Measurements from ENCODE around the gene CHST8.

CHST8 gene

DNA sequence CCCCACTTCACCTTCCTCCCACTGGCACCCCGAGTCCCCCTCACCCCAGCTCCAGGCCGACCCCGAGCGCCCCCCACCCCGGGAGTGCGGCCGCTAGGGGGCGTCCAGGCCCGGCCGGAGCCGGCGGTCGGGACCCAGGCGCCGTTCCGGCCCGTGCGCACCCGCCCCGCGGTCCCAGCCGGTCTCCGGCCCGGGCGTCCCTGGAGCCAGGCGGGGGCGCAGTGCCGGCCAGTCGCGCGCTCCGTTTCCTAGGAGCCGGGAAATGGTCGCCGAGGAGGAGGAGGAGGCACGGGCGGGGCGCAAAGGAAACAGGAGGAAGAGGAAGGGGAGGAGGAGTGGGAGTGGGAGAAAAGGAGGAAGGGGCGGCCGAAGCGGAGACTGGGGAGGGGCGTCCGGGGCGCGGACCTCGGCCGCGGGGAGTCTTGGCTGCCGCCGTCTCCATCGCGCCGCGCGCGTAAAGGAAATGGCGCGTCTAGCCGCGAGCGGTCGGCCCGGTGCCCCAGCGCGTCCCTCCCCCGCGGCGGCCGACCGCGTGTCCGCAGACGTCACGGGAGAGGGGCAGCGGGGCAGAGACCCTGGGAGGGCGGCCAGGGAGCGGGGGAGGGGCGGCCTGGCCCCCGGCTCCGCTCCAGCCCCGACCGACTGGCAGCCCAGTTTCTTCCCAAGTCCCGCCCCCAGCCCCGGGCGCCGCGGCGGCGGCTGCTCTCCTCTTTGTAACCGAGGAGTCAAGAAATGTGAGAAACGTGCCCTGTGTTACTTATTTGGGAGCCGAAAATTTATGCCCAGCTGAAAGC lies 173.8 kb downstream of the CHST8 start:
- no peak for DNase-seq (ENCODE audit: low read depth)

DNA sequence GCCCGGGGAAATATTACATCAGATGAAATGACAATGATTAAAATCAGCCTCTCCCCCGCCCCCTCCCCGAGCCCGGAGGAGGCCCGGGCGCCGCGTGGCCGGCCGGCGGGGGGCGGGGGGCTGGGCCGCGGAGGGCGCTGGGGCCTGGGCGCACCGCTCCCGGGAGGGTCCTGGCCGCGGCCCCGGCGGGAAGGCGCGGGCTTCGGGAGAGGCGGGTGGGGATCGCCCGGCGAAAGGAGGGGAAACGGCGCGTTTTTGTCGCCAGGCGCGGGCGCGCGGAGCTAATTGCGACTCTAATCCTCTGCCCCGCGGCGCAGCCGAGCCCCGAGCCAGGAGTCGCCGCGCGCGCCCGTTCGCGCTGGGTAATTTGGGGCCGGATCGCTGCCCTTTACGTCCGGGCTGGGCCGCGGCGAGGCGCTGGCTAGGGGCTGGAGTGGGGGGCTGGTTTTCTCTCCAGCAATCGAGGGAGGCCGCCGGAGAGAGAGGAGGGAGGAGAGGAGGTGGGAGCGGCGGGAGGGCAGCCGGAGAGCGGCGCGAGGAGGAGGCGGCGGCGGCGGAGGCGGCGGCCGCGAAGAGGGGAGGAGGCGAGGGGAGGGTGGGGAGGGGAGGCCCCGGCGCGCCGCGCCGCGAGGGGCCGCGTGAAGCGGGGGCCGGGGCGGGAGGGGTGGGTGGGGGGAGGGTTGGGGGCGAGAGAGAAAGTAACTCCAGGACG lies 174.6 kb downstream of the CHST8 start, which contains the start of gene KCTD15:
Gene KCTD15 (plus strand): TSS at position 707 of the 712 bp plus-strand sequence. CDS start 3,585 bp downstream, outside the sequence.
- DNase-seq (ENCODE audit: low read depth), result no peak

DNA sequence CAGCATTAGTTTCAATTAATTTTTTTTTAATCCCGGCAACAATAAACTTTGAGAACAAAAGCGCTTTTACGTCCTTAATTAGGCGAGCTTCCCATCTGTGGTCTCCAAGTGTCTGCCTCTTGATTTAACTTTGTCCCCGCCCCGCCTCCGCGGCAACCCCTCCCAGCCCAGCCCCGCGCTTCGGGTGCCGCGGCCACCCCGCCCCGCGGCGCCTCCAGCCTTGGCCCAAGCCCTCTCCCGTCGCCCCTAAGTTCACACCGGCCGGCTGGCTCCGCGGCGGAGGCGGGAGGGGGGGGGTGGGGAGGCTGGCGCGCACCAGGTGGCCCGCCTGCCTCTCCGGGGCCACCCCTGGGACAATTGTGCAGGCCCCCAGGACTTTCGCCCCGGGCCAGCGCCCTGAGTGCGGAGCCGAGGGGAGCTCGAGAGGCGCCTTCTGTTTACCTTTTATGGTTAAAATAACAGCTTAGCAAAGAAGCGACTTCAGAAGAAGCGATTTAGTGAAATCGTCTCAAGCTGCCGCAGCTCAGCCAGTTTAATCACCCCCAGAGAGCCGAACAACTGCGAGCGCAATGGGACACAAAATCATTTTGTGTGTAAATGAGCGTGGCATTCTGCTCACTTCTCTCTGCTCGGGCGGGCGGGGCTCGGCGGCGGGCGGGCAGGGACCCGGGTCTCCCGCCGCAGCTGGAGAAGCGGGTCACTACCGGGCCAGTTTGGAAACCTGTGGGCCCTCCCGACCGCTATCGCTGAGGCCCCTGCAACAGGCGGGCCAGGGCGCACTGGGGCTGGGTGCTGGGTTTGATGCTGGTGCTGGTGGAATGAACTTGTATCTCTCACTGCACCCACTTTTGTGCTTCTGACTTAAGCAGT lies 176.3 kb downstream of the CHST8 start:
- DNase-seq (ENCODE audit: low read depth), result no peak

DNA sequence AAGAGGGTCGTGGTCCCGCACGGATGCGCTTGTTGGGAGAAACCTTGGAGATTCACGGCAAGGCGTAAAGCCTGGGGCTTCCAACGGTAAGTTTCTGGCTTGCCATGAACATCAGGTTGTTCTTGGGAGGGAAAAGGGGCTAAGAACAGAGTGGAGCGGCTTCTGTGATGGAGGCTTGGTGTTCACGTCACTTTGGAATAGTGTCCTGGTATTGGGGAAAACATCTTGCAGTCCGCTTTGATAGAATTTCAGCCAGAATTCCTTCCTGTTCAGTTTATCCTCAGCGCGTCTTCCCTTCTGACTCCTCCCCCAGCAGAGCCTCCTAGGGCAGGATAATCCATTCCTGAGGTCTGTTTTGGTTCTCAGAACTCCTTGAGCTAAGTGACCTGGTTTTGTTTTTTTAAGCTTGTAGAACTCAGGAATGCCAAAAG lies 176.9 kb downstream of the CHST8 start:
- DNase-seq (ENCODE audit: low read depth), result no peak

DNA sequence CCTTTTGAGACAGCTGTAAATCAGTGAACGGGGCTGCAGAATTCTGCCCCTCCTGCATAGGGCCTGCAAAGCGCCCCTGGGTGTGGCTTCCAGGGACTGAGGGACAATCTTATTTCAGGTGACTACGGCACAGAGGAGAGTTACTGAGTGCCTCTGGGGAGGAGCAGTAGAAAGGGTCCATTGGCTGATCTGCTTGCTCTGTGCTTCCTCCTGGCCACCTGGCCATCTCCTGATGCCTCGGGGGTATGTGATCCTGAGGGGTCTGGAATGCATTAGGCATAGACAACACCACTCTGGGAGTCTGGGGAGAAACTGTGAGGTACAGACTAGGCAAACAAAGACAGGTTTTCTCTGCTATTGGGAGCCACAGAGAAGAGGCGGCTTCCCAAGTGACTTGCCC lies 177.7 kb downstream of the CHST8 start:
- no peak for DNase-seq (ENCODE audit: low read depth)

DNA sequence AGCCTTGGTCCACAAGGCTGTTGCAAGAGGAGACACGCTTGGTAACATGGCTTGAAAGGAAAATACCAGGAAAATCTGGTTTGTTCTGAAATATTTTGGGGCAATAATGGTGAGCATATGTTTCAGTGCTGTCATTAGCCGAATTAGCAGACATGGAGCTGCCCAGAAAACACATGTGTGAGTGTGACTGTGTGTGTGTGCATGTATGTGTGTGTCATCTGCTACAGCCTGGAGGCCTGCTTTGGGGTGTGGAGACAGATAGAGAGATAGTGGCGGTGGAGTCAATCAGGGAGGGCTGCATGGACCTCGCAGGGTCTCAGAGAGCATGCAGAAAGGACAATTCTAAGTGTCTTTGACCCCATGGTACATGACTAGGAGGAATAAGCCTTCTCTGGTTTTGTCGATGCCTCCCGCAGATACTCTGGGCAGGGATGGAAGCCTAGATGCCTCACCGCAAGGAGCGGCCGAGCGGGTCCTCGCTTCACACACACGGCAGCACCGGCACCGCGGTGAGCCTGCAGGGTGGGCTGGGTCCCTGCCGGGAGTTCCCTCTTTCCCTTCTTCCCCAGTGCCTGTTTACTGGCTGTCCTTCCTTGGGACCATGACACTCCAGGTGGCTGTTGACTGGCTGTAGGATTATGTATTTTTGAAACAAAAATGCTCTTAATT lies 178.4 kb downstream of the CHST8 start:
- no peak for DNase-seq (ENCODE audit: low read depth)

DNA sequence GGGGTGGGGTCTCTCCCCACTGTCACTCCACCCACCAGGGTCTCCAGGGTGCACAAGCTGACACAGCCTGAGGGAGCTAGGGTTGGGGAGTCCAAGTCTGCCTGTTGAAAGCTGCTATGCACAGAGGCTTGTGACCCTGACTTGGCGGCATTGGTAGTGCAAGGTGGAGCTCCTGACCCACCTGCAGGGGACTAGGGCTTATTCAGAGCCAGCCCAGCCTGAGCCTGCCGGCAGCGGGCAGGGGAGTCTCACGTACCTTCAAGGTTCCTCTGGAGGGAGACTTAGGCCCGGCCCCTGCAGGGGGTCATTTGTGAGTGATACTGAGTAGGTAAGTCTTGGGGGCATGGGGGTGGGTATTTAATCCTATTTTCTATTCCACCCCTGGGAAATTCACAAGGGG lies 179.7 kb downstream of the CHST8 start:
- no peak for DNase-seq (ENCODE audit: low read depth)

DNA sequence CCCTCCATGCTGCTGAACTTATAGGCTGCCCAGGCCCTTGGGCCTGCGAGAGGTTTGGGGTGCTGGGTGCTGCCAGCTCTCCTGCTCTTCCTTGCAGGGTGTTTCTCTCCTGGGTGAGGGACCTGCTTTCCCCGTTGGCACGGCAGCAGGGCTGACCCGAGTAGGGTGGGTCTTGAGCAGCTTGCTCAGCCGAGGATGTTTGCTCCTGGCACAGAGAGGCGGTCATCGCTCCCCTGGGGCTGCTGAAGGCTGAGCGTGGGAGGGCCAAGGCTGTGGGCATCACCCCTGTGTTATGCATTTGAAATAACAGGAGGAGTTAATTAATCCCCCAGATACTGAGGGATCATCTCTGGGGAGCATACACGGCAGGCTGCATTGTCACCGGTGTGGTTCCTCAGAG lies 180.2 kb downstream of the CHST8 start:
- DNase-seq (ENCODE audit: low read depth), result no peak

DNA sequence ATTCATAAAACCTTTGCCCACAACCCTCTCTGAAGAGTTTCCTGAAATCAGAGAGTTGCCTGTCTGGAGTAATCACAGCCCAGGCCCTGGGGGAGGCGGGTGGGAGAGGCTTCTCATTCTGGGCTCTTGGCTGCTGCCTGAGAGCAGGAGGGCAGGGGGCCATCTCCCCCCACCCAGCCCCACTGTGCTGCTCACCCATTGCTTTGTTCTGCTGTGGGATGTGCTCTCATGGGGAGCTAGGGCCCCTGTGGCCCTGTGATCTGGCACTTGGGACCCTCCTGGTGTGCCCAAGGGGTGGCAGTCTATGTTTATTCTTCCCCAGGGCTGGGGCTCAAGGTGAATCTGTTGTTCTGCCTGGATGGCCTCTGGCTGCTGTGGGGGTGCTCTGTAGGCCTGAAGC lies 181.0 kb downstream of the CHST8 start:
- DNase-seq (ENCODE audit: low read depth), result no peak

DNA sequence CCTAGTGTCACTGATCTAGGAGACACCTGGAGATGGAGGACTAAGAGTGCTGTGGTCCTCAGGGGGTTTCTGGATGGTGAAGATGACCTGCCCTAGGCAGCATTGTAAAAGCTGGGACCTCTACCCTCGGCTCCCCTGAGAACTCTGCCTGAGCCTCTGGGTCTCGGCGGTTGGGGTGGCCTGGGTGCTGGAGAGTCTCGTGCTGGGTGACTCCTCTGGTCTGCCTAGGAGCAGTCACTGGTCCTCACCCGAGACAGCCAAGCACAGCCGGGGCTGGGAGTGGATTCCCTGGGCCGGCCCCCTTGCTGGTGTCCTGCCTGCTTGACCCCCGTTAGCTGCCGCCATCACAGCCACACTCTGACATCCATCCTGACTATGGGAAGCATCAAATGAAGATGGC lies 181.6 kb downstream of the CHST8 start:
- DNase-seq (ENCODE audit: low read depth), result no peak

DNA sequence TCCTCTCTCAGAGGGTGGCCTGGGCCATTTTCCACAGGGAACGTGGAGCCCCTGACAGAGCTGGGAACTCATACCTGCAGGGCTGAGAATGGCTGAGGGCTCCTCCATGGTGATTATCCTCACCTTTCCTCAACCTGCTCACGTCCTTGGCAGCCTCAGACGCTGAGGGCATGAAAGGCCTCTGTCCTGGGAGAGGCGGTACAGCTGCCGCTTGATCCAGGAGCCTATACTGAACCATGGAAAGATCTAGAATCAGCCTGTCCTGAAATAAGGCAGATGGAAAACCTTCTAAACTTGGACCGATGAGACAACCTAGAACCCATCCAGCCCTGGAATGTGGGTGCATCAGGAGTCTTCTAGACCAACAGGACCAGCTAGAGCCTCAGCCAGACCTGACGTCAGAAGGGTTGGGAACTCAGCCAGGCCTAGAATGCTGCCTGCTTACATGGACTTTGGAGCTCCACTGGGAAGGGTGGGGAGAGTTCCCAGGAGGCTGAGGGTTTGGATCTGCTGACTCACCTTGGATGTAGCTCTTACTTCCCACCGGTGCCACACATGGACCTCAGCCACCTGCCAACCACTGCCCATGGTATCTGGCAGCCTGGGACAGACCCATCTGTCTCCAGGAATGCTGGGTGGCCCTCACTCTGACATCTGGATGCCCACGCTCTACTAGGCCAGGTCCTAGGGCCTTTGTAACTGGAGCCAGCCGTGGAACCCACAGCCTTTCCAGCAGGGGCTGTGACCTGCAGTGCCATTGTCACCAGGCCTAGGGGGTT lies 182.5 kb downstream of the CHST8 start:
- no peak for DNase-seq (ENCODE audit: low read depth)

DNA sequence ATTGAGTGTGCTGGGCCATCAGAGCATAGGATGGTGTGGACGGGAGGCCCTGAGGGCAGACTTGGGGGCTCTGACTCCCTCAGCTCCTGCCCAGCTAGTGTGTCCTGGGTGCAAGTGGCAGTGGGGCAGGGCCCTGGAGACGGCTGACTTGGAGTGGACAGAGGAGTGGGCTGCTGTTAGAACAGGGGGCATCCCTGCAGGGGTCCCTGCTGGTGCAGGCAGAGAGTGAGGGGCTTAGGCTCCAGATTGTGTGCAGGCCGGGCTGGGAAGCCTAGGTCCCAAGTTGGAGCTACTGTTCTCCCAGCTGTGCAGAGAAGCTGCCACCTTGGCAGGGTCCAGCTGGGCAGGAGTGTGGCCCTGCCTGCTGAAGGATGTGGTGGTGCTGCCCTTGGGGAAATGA lies 183.6 kb downstream of the CHST8 start:
- DNase-seq (ENCODE audit: low read depth), result no peak

DNA sequence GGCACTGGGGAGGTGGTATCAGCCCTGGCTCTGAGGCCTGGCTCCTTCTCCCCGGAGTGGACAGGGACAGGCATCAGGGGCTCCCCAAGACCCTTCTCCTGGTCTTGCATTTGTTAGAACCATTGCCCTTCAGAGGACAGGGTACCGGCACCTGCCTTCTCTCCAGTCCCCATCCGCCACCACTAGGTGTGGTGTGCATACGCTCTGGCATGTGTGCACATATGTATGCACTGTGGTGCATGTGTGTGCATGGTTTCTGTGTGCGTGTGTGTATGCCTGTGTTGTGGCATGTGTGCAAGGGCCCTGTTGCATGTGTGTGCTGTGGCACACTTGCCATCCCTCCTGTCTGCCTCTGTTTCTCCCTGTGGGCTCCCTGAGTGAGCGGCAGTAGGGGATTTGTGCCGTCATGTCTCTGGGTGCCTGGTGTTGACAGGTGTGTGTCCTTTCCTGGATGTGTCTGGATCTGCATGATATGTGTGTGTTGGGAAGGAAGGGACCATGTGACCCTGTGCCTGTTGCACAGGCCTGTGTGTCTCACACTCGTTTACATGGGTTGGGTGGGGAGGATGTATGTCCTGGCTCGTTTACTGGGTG lies 184.2 kb downstream of the CHST8 start:
- DNase-seq (ENCODE audit: low read depth), result no peak

DNA sequence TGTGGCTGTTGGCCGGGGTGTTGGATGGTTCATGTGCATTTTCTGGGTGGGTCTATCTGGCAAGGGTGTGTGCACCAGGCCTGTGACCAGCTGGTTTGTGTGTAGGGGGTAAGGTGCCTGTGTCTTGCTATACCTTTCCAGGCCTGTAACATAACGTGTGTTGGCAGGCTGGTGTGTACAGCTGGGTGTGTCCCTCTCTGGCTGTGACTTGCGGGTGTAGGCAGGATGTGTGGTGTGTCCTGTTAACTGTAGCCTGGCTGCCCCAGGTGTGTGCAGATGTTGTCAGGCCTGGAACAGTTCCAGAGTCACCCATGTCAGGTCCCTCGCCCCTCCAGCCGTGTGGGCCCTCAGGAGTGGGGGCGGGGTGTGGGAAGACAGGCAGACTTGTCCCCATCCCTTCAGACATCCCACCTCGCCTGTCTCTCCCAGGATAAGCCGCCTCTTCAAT lies 184.7 kb downstream of the CHST8 start:
- DNase-seq (ENCODE audit: low read depth), result no peak

DNA sequence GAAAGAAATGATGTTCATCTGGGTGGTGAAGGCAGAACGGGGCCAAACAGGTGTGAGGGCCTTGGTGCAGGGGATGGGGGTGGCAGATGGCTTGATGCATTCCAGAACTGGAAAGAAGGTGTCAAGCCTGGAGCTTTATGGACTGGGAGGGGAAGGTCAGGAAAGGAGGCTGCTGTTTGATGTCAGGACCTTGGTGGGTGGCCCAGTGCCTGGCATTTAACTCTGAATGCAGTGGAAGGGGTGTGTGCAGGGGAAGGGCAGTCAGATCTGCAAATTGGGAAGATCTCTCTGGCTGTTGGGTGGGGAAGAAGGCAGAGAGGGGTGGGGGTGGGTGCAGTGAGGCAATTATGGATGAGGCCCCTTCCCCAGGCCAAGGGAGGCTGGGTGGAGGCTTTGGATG lies 186.6 kb downstream of the CHST8 start:
- DNase-seq (ENCODE audit: low read depth), result no peak

DNA sequence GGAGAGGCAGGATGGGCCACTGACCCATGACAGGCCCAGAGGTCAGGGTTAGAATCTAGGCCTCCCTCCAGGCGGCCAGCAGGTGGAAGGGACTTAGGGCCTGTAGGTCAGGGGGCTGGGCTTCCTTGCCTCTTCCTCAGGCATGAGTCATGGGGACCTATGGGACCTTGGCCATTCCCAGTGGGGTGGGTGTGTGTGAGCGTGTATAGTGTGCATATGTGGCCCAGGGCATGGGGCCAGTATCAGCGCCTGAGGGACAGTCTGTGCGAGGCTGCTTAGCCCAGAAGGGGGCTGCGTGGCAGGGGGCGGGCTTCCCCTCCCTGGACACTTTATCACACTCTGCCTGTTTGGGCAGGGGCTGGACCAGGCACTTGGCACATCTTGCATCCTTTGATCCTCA lies 188.2 kb downstream of the CHST8 start:
- DNase-seq (ENCODE audit: low read depth), result no peak

DNA sequence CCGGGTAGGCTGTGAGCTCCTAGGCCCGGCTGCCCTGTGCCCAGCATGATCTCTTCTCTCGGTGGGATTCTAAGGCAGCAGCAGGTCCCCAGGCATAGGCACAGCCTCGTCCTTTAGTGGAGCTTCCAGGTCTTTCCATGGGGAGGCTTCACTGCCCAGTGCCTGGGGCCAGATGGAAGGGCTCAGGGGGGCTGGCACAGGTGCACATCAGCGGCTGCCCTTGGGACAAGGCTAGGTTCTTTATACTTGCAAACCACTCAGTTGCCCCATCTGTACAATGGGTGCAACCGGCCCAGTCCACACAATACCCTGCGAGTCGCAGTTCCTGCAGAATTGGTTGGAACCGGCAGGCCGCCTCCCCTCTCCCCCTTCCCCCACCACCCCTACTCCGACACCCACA lies 189.1 kb downstream of the CHST8 start:
- no peak for DNase-seq (ENCODE audit: low read depth)

DNA sequence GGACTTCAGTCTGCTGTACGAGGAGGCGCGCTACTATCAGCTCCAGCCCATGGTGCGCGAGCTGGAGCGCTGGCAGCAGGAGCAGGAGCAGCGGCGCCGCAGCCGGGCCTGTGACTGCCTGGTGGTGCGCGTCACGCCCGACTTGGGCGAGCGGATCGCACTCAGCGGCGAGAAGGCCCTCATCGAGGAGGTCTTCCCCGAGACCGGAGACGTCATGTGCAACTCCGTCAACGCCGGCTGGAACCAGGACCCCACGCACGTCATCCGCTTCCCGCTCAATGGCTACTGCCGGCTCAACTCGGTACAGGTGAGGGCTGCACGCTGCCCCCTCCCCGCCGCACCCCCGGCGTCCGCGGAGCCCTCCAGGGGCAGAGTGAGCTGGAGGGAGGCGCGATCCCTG lies 189.5 kb downstream of the CHST8 start:
- no peak for DNase-seq (ENCODE audit: low read depth)

DNA sequence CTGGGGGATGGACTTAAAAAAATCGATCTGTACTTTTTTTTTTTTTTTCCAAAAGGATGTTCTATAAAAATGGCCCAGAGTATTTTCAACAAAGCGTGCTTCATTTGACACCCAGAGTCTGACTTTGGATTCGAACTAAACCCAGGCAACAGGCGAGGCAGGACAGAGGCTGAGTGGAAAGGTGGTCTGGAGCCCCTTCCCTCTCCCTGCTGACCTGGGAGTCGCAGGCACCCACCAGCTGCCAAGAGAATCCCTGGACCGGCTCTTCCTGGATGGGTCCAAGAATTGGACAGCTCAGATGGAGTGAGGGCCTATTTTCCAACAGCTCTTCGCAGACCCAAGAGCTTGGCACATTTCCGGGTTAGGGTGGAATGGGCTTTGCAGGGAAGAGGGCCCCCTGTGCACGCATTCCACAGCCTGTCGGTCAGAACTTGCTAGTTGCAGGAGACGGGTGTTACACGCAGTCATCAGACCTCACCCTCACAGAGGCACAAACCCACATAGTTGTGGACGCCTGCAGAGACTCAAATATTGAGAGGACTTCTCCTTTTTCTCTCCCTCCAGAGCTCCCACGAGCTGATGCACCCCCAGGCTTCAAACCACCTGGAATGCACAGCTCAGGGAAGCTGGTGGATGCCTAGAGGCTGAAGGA lies 190.1 kb downstream of the CHST8 start:
- no peak for DNase-seq (ENCODE audit: low read depth)
